Limb (tissue), 2 donors: Measurements from ENCODE around the gene QPCT.
A peak's percentile ranks its signal among the peaks of the same experiment; 100 is the strongest.
"Not testable (repeated sequence)": the region's sequence is repeated elsewhere in the genome, so short reads cannot be mapped to it uniquely, and the experiment has no call there.

Source experiments
- DNase-seq, 2 donors: peaks; one replicate each; pipeline ENCODE4 v3.0.0-alpha.2; 2016; ENCODE audit errors: extremely low spot score in 2 of 2

QPCT gene

GRCh38 chr2:37389989-37390765, 45.7 kb downstream of the QPCT start:
- DNase-seq: no peak

GRCh38 chr2:37390777-37391176, 46.3 kb downstream of the QPCT start:
- DNase-seq: no peak

- no peak for DNase-seq
These were observed 47.3 kb downstream of the QPCT start for GRCh38 chr2:37391711-37392110.

- no peak for DNase-seq
These were observed 48.0 kb downstream of the QPCT start for GRCh38 chr2:37392428-37392827.

- DNase-seq: no peak
These were observed 49.8 kb downstream of the QPCT start for GRCh38 chr2:37394263-37394662.

- no peak for DNase-seq
These were observed 50.5 kb downstream of the QPCT start for GRCh38 chr2:37394796-37395555.

GRCh38 chr2:37396890-37397565, 52.6 kb downstream of the QPCT start:
- DNase-seq: no peak

- DNase-seq: no peak
These were observed 54.6 kb downstream of the QPCT start for GRCh38 chr2:37398990-37399389.

- DNase-seq: no peak
These were observed 55.6 kb downstream of the QPCT start for GRCh38 chr2:37400041-37400440.

GRCh38 chr2:37402636-37403035, 58.2 kb downstream of the QPCT start:
- DNase-seq: no peak

- no peak for DNase-seq
These were observed 61.4 kb downstream of the QPCT start for GRCh38 chr2:37405781-37406180.

GRCh38 chr2:37412231-37412630, 67.8 kb downstream of the QPCT start:
- no peak for DNase-seq

GRCh38 chr2:37413911-37414469, 69.6 kb downstream of the QPCT start:
- DNase-seq: not testable (repeated sequence)

GRCh38 chr2:37414470-37414949, 70.1 kb downstream of the QPCT start:
- peak in 1 of 2 donors; percentile 76 for DNase-seq

- no peak for DNase-seq
These were observed 70.8 kb downstream of the QPCT start for GRCh38 chr2:37415128-37415820.

- DNase-seq: no peak
These were observed 72.9 kb downstream of the QPCT start for GRCh38 chr2:37417321-37417720.

- DNase-seq: no peak
These were observed 74.5 kb downstream of the QPCT start for GRCh38 chr2:37418956-37419355.

- no peak for DNase-seq
These were observed 77.3 kb downstream of the QPCT start for GRCh38 chr2:37421686-37422085.

- DNase-seq: no peak
These were observed 78.4 kb downstream of the QPCT start for GRCh38 chr2:37422816-37423215.
